Lower leg skin (tissue), 4 donors: ENCODE measurements around the gene FARP1. TPM values are rescaled to one million over a fixed set of nuclear protein-coding genes. Genes with fewer than 3 reads are reported as not detected.

Experiments used
- DNase-seq, 2 donors: peaks; one replicate each; pipeline ENCODE4 v3.0.0-alpha.2; 2019; ENCODE audit warnings: low spot score in 2 of 2
- H3K4me3 ChIP-seq: fragments of 200-600 bp; sonication (generic); 2 replicates; pipeline ENCODE4 v1.5.1; 2017; ENCODE audit warnings: mild to moderate bottlenecking, low read depth; ENCODE audit not compliant: poor library complexity, severe bottlenecking
- CTCF ChIP-seq, 3 donors: fragments of 450-650 bp; IDR thresholded peaks; one replicate each; pipeline ENCODE4 v1.5.1; 2016; ENCODE audit warnings: antibody characterized with exemption in 3 of 3, mild to moderate bottlenecking in 3 of 3, moderate library complexity in 2 of 3
- POLR2A ChIP-seq, 2 donors: fragments of 450-650 bp; IDR thresholded peaks; one replicate each; pipeline ENCODE4 v1.6.1; 2016 to 2017; ENCODE audit warnings: antibody characterized with exemption in 2 of 2, mild to moderate bottlenecking in 1 of 2, moderate library complexity in 1 of 2
- WGBS, 2 donors: methylation state at CpG; one replicate each; pipeline ENCODE4 v1.1.5; 2018; 5-methylcytosine and 5-hydroxymethylcytosine counted together
- intact Hi-C: fragments of 100-400 bp; cut with DNase I; formaldehyde crosslinking; loops from one replicate; pipeline ENCODE4 v1.15.0; 2023; ENCODE audit warnings: low total_unique reads
- total RNA-seq, 4 donors: library from RNA; depleted of rRNA; stranded (reverse); fragments of >200 nt; gene quantifications; one replicate each; pipeline ENCODE4 v1.1.0, GENCODE V29; 2016

The FARP1 gene
- total RNA-seq, 4 donors from 2014 or later, result 4.9 to 26.2 (median 13.3) TPM

GRCh38 chr13:98190889-98191444 lies 48.1 kb downstream of the FARP1 start:
- WGBS, 2 donors, result 75 to 85% methylated on average over 11 of the region's 11 CpGs
- no peak overlapping the region for H3K4me3 ChIP-seq
- peak in 1 of 2 donors; percentile 81 for DNase-seq
- TF ChIP-seq CTCF (IDR thresholded peaks at IDR 0.05) (no peak), POLR2A (IDR thresholded peaks at IDR 0.05) (no peak)
- intact Hi-C loops, result no loop called here

DNA sequence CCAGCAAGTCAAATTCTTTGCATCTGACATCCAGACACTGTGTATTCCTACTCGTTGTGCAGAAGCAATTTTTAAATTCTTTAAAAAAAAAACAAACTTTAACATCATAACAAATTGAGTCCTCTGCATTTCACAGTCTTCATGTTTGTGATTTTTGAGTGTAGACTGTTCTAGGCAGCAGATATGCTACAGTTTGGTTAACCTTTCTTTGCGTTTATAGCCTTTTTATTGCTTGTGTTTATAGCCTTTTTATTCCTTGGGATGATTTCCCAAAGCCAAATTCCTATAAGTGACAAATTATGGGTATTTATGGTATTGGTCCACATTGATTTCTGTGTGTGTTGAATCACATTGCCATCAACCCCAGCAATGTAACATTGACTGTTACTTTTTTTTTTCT lies 49.1 kb downstream of the FARP1 start:
- 49 to 55% methylated on average over 2 of the region's 2 CpGs for WGBS, 2 donors
- no peak for TF ChIP-seq CTCF (IDR thresholded peaks at IDR 0.05)
- TF ChIP-seq POLR2A (IDR thresholded peaks at IDR 0.05), result no peak
- intact Hi-C loops, result no loop called here
- DNase-seq, result no peak
- no peak overlapping the region for H3K4me3 ChIP-seq

DNA sequence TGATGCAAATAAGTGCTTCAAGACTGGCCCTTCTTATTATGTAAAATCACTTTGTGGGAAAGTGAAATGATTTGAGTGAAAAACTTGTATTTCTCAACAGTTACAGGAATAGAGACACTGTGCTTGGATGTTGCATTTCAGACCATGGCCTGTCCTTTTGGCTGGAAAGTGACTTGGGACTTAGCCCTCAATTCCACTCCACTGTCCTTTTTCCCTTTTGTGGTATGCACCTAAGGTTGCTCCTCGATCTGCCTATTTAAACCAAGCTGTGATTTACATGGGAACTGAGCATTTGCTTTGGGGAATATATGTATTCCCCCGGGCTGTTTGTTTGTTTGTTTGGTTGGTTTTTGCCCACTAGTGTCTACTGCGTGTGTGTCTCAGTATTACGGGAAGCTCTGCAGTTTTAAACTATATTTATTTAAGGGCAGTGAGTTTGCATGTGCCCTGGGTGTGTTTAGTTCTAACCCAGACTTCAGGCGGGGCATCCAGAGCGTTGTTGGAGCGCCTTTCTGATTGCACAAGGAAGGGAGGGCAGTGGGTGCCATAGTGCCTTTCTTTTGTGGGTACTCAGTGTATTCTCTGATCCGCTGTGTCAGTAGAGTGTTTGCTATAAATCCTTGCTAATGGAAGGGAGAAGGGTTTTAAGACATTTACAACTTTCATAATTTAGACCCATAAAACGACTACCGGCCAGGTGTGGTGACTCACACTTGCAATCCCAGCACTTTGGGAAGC lies 52.3 kb downstream of the FARP1 start:
- 78 to 90% methylated on average over 10 of the region's 10 CpGs for WGBS, 2 donors
- DNase-seq, result peak in 1 of 2 donors; percentile 29
- no peak for TF ChIP-seq CTCF (IDR thresholded peaks at IDR 0.05)
- TF ChIP-seq POLR2A (IDR thresholded peaks at IDR 0.05), result no peak
- intact Hi-C loops, result no loop called here
- H3K4me3 ChIP-seq, result no peak overlapping the region

GRCh38 chr13:98198683-98199082 lies 55.8 kb downstream of the FARP1 start:
- 81 to 82% methylated on average over 3 to 4 of the region's 4 CpGs for WGBS, 2 donors
- no peak for TF ChIP-seq CTCF (IDR thresholded peaks at IDR 0.05)
- no peak for TF ChIP-seq POLR2A (IDR thresholded peaks at IDR 0.05)
- H3K4me3 ChIP-seq, result no peak overlapping the region
- intact Hi-C loops, result no loop called here
- DNase-seq, result no peak

GRCh38 chr13:98199480-98199879 lies 56.6 kb downstream of the FARP1 start:
- 54 to 63% methylated on average over 4 of the region's 4 CpGs for WGBS, 2 donors
- no peak overlapping the region for H3K4me3 ChIP-seq
- TF ChIP-seq POLR2A (IDR thresholded peaks at IDR 0.05), result no peak
- TF ChIP-seq CTCF (IDR thresholded peaks at IDR 0.05), result no peak
- DNase-seq, result no peak
- intact Hi-C loops, result no loop called here
